HG02973 (cell line): ENCODE measurements around the gene ADGB.

Experiments used
- ATAC-seq: cut with Tn5 transposase; IDR thresholded peaks from one replicate; pipeline ENCODE4 v1.9.1; 2021; ENCODE audit warnings: moderate library complexity; ENCODE audit not compliant: unreplicated experiment

Gene ADGB

GRCh38 chr6:146859795-146860495, 261.2 kb downstream of the ADGB start:
- no peak for ATAC-seq

GRCh38 chr6:146860583-146860982, 261.8 kb downstream of the ADGB start:
- ATAC-seq: no peak

GRCh38 chr6:146861029-146861563, 262.3 kb downstream of the ADGB start:
- no peak for ATAC-seq

- no peak for ATAC-seq
These were observed 262.9 kb downstream of the ADGB start for GRCh38 chr6:146861716-146862115.

GRCh38 chr6:146862508-146862919, 263.7 kb downstream of the ADGB start:
- no peak for ATAC-seq

DNA sequence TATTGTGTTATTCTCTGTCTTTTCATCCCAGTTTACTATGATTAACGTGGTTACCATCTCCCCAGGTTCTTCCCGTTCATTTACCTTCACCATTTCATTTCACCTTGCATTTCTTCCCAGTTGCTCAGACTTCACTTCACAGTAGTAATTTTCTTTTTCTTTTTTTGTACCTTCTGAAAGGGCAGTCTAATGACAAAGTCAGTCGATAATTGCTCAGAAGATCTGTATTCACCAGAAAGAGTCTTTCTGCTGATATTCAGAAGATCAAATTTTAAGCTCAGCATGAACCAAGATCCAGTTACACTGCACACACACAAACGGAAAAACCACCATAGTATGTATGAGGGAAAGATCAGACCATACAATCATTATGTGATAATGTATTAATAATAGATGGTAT, 265.5 kb downstream of the ADGB start:
- ATAC-seq: no peak

DNA sequence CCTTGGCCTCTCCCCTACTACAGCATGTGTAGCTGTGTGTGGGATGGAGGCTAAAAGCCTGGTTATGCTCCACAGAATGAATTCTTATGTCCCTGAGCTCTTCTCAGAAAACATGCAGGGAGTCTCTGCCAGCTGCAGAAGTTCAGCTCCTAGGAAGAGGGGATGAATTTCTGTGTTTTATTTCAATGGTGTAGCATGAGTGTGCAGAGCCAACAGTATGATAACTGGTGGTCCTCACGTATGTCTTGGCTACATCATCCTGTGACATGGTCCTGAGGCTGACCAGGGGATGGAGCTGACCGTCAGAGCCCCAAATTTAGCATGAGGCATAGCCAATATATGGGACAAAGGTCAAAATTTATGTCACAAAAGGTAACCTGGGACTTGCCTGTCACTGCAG, 266.1 kb downstream of the ADGB start:
- ATAC-seq: no peak
